AML-193 (cell line): ENCODE results near the gene HPN.

Source experiments
- DNase-seq, 2 experiments: peaks; one replicate each; lab custom pipeline; 2025; lab: John Stamatoyannopoulos, UW

The HPN gene

DNA sequence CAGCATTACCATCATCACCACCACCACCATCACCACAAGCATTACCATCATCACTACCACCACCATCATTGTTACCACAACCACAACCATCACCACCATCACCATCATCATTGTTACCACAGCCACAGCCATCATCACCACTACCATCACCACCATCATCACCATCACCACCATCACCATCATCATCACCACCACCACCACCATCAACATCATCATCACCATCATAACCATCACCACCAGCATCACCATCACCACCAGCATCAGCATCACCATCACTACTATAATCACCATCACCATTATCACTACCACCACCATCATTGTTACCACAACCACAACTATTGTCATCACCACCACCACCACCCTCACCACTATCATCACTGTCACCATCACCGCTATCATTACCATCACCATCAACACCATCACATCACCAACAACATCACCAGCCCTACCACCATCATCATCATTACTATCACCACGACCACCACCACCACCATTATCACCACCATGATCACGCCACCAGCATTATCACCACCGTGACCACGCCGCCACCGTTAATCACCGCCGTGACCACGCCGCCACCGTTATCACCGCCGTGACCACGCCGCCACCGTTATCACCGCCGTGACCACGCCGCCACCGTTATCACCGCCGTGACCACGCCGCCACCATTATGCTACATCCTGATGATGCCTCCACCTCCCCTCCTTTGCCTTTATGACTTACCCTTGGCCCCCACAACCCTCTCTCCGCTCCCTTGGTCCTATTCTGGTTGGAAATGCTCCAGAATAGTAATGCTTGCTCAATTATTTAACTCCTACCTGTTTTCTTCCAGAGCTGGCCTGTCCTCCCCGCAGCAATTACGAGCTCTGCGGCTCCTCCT lies 64.1 kb downstream of the HPN start:
- no peak for DNase-seq

DNA sequence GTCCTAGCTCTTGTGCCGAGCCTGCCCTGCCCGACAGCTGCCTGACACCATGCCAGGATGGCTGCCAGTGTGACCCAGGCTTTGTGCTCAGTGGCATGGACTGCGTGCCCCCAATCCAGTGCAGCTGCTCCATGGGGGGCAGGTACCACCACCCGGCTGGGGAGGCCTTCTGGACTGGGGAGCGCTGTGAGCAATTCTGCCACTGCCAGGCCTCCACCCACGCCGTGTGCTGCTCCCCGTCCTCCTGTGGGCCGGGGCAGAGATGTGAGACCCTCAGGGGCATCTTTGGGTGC lies 64.7 kb downstream of the HPN start:
- no peak for DNase-seq

DNA sequence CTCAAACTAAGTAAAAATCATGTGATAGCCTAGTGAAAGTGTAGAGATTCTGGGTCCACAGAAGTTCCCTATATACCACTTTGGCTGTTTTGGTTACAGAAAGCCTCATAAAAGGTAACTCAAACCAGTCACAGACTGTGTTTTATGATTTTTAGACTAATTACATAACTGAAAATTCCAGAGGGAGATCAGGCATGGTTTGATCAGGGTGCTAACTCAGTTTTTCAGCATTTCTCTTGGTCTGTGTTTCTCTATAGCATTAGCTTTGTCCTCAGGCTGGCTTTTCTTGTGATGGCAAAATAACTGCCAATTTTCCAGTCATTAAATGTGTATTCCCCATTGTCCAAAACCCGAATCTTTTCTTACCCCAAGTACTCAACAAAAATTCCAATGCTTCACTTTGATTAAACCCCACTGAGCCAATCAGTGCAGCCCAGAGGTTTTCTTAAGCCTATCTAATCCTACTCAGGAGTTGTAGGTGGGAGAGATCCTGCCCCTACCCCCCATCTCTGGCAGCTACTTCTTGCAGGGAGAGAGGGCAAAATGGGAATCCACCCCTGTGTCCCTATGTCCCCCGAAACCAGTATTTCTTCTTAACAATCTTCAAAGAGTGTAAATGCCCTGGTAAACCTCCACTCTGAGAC lies 65.5 kb downstream of the HPN start:
- no peak for DNase-seq

DNA sequence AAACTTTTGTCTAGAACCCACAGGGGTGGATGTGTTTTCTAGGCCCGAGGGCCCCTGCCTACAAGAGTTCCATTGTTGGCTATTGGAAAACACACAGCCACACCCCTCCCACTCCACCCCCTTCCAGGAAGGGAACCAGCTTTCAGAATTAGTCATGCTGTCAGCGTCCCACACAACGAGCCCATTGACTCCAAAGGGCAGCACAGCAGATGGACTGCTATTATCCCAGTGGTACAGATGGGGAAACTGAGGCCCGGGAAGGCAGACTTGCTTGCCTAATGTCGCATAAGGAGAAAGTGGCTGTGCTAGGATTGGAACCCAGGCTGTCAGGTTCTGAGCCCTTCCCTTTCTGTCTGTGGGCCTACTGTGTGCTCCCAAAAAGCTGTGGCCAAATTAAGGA lies 66.0 kb downstream of the HPN start:
- DNase-seq, result no peak

DNA sequence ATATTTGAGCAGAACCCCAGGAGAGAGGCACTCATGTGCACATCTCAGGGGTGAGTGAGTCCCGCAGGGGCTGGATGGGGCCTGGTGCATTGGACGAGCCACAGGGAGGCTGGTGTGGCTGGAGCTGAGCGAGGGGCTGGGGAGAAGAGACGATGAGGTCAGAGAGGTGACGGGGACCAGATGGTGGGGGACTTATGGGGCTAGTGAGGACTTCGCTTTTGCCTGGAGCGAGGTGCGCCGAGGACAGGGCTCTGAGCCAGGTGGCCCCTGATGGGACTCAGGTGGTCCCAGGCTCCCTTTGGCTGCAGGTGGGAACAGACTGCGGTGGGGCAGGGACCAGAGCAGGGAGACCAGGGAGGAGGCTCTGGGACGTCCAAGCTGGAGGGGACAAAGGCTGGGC lies 67.2 kb downstream of the HPN start:
- no peak for DNase-seq

DNA sequence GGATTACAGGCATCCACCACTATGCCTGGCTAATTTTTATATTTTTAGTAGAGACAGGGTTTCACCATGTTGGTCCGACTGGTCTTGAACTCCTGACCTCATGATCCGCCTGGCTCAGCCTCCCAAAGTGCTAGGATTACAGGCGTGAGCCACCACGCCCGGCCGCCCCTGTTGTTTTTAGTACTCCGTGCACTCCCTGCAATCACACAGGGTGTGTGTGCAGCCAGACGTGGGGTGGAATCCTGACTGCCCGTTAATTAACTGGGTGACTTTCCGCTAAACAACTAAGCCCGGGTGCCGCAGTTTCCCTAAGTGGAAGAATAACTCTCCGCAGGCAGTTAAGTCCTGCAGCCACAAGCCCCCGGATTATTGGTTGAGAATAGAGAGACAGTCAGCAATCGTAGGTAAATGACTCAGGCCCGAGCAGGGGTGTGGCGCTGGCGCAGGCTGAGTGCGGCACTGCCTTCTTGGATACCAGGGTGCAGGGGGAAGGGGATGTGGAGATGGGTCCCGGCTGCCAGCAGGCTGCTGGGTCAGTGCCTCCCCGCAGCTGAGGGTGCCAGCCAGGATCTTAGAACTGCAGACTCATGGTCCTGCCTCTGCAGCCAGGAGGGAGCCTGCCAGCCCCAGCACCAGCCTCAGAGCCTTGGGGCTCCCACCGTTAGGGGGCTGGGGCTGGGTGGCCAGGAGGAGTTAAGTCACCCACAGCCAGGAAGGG lies 68.0 kb downstream of the HPN start:
- no peak for DNase-seq

DNA sequence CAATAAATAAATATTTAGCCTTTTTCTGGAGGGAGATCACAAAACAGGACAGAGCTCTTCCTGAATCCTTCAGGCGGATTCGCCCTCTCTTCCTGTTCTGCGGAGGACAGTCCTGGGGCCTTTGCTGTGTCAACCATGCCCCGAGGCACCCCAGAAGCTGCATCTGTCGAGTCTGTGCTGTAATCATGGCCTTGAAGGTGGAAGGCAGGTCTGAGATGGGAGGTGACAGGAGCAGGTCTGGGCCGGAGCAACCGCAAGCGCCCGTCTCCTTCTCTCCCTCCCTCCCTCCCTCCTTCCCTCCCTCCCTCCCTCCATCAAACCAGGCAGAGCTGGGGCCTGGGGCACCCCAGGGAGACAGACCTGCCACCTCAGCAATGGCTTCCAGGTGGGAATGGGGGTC lies 69.5 kb downstream of the HPN start:
- DNase-seq, result no peak

DNA sequence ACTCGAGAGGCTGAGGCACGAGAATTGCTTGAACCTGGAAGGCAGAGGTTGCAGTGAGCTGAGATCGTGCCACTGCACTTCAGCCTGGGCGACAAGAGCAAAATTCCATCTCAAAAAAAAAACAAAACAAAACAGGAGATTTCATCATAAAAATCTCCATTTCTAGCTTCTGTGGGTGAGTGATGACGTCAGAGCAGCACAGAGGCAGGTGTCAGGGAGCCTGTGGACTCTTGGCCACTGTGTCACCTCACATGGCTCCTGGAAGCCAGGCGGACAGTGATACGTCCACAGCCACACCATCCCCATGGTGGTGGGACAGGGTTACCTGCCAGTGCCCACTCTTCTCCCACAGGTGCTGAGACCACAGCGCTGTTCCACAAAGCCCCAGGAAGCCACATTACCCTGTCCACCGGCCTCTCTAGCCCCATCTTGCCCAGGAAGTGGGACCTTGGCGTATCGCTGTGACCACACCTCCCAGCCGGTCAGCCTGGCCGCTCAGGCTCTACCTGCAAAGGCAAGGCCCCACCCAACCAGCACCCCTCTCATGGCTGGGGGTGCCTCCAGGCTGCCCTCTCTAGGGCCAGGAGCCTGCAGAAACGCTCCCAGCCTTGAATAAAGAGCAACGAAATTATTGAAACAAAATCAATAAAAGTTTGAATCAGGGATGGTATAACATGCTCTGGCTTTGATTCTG lies 71.6 kb downstream of the HPN start:
- no peak for DNase-seq

DNA sequence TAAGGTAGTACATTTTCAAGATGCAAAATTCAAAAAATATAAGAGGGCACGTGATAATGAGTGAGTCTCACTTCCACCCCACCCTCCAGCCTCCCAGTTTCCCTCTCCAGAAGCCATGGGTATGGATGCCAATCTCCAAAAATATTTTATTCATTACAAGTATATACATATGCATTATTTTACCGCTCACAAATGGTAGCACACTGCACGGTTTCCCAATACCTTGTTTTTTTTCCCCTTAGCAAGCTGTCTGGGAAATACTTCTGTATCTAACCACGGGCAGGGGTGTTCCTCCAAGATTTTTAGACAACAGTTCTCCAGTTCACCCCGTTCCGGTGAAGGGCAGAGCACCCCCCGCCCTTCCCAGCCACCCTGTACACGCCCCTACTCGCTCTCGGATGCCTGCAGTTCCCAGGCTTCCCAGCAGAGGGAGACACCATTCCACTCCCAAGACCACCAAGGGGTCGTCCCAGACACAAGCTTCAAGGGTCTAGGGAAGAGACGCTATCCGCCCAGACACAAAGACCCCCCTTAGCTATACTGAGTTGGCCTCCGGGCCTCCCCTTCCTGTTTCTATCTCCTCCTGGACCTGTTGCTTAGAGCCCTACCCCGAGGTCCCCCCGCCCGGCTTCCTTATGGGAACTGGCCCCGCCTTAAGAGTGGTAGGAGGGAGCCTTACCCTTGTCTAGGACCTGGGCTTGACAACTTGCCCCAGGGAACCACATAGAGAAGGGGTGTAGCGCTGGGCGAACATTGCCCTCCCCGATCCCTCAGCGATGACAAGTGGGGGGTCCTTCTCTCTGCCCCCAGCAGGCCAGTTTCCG lies 73.0 kb downstream of the HPN start:
- peak; percentile 3 to 10 for DNase-seq

DNA sequence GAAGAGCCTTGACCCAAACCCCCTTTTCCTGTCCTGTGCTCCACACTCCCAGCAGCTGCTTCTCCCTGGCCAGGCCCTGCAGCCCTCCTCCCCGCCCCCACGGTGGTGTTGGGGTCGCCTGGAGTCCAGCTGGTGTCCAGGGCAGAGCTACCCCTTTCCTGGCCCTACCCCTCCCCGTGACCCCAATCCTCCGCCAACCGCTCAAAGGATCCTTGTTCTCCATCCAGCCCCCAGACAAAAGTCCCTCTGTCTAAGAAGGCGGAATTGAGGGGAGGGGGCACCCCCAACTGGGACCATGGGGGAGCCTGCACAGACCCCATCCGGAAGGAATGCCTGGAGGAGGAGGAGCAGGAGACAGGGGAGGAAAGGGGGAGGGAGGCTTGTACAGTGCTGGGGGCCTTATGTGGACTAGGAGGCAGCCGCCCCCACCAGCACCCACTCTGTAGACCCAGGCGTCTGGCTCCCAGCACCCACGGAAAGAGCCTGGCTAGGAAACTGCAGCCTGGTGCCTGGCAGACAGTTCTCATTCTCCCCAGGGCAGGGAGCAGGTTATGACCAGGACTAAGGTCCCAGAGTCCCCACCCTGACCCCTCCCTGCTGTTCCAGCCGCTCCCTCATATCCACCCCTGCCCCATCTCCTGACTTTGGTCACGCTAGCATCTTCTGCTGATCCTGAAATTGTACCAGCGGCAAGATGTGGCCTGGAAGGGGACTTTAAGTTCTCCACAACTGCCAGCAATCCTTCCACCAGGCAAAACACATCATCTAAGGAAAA lies 73.8 kb downstream of the HPN start, which contains the start of gene FXYD3:
TSS of gene FXYD3 (plus strand) at position 647 of the 775 bp plus-strand sequence. CDS start 3,554 bp downstream, outside the sequence.
- DNase-seq, result no peak
